Measurements from ENCODE around the gene YTHDF2. TPM values are rescaled to one million over a fixed set of nuclear protein-coding genes. Genes with fewer than 3 reads are reported as not detected.

YTHDF2 gene
- total and polyA plus RNA-seq, 9 of the 15 experiments (the other 6 are each of a cell fraction or from before 2014, with no cell fraction given) = 41.0 to 111 (median 83.3) TPM

DNA sequence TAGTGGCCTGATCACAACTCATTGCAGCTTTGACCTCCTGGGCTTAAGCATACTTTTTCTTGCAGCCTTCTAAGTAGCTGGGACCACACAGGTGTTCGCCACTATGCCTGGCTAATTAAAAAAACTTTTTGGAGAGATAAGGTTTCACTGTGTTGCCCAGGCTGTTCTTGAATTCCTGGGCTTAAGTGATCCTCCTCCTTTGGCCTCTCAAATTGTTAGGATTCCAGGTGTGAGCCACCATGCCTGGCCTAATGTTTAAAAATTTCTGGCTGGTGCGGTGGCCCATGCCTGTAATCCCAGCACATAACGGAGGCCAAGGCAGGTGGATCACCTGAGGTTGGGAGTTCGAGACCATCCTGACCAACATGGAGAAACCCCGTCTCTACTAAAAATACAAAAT lies 24.4 kb downstream of the YTHDF2 start:
- ATAC-seq (no peak), FAIRE-seq (no peak), DNase-seq (ENCODE audit: extremely low read depth in 1 of 4, low spot score in 3 of 4) (no peak)
- H3K4me1 ChIP-seq (replicated peaks in 1 of 2; ENCODE audit: control insufficient read depth in 2 of 2, insufficient read depth in 2 of 2, low read length in 2 of 2) = no peaks in the 10 kb centered on the region
- no peak overlapping the region for H3K9ac ChIP-seq (ENCODE audit: insufficient read depth in 1 of 2, low read depth in 2 of 2, low read length in 2 of 2)
- H3K4me2 ChIP-seq (ENCODE audit: insufficient read depth, low read length) = no peak overlapping the region
- no peak overlapping the region for H3K4me3 ChIP-seq
- ChIA-PET POLR2A (interaction anchor here (1.5 to 3.3 kb wide), 3 partner anchors 10 to 113 kb away, joined by 6 to 16 read pairs (median 13); partner anchors contain the start of gene RNU11), CTCF (ENCODE audit: low intra/inter-chr PET ratio) (no interaction called here)
- H3K79me2 ChIP-seq (ENCODE audit: control insufficient read depth, insufficient read depth, low read length) = peaks cover 91% of the 10 kb centered on the region
- H3K27ac ChIP-seq (ENCODE audit: extremely low read depth, low read depth, low read length) = no peak overlapping the region
- H3K27me3 ChIP-seq (ENCODE audit: control insufficient read depth in 2 of 2, insufficient read depth in 2 of 2, low read length in 2 of 2) = no peaks in the 10 kb centered on the region
- H2AFZ ChIP-seq (ENCODE audit: low read depth, low read length) = no peak overlapping the region
- intact Hi-C loops (cut with micrococcal nuclease) = no loop called here
- 90% methylated on average over 5 of the region's 5 CpGs for WGBS (ENCODE audit: insufficient coverage, low coverage, missing lambda C conversion rate)
- H3K36me3 ChIP-seq (ENCODE audit: control insufficient read depth, insufficient read depth, low read length) = peaks cover 80% of the 10 kb centered on the region
- no TSS peak for BruUV-seq (replicated peaks)
- TF ChIP-seq ZFP1 (CRISPR knock-in tag; IDR thresholded peaks at IDR 0.05) = no peak
- no peak for TF ChIP-seq PCBP2 (IDR thresholded peaks at IDR 0.05; ENCODE audit: low read depth, low read length, poor library complexity, severe bottlenecking)
- TF ChIP-seq MTA2 (IDR thresholded peaks at IDR 0.05; ENCODE audit: low read depth) = no peak
- in situ Hi-C loops (cut with MboI) = no loop called here
- peaks cover 23% of the 10 kb centered on the region for H4K20me1 ChIP-seq (replicated peaks; ENCODE audit: control insufficient read depth, insufficient read depth, low read length)
- H3K9me1 ChIP-seq (ENCODE audit: control insufficient read depth, insufficient read depth, low read length) = no peaks in the 10 kb centered on the region
- H3K9me3 ChIP-seq (replicated peaks; ENCODE audit: control insufficient read depth, insufficient read depth, low read depth, low read length) = no peaks in the 10 kb centered on the region

DNA sequence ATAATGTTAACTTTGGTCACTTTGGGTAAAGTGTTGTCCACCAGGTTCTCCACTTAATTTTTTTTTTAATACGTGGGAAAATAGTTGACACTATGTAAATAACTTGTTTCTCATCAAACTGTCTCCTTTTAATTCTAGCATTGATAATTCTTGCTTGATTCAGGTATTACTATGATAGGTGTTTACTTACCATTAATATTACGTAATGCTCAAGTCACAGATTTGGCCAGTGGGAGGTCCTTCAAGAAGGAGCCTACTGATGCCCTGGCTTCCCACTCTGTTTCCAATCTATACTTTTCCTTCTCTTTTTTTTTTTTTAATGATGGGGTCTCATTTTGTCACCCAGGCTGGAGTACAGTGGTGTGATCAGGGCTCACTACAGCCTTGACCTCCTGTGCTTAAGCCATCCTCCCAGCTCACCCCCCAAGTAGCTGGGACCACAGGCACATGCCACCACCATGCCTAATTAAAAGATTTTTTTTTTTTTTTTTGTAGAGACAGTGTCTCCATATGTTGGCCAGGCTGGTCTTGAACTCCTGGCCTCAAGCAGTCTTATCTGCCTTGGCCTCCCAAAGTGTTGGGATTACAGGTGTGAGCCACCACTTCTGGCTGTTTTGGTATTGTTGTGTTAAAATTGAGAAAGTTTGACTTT lies 29.9 kb downstream of the YTHDF2 start:
- Histone ChIP-seq H4K20me1 (replicated peaks; ENCODE audit: control insufficient read depth, insufficient read depth, low read length) (no peaks in the 10 kb centered on the region; the same call in 1 of the 2 replicates), H3K9ac (ENCODE audit: insufficient read depth in 1 of 2, low read depth in 2 of 2, low read length in 2 of 2) (no peak overlapping the region), H2AFZ (ENCODE audit: low read depth, low read length) (no peak overlapping the region), H3K9me3 (replicated peaks; ENCODE audit: control insufficient read depth, insufficient read depth, low read depth, low read length) (no peaks in the 10 kb centered on the region), H3K9me1 (ENCODE audit: control insufficient read depth, insufficient read depth, low read length) (no peaks in the 10 kb centered on the region), H3K4me3 (no peak overlapping the region), H3K27ac (ENCODE audit: extremely low read depth, low read depth, low read length) (no peak overlapping the region), H3K4me2 (ENCODE audit: insufficient read depth, low read length) (no peak overlapping the region), H3K79me2 (ENCODE audit: control insufficient read depth, insufficient read depth, low read length) (peaks cover 65% of the 10 kb centered on the region), H3K4me1 (replicated peaks in 1 of 2; ENCODE audit: control insufficient read depth in 2 of 2, insufficient read depth in 2 of 2, low read length in 2 of 2) (no peaks in the 10 kb centered on the region), H3K27me3 (ENCODE audit: control insufficient read depth in 2 of 2, insufficient read depth in 2 of 2, low read length in 2 of 2) (no peaks in the 10 kb centered on the region), H3K36me3 (ENCODE audit: control insufficient read depth, insufficient read depth, low read length) (peaks cover 81% of the 10 kb centered on the region)
- FAIRE-seq = no peak
- intact Hi-C loops (cut with micrococcal nuclease) (no loop called here), in situ Hi-C loops (cut with MboI) (no loop called here)
- DNase-seq (ENCODE audit: extremely low read depth in 1 of 4, low spot score in 3 of 4) = no peak
- ChIA-PET POLR2A (interaction anchor here (1.5 to 2.4 kb wide), 3 partner anchors 12 to 30 kb away, joined by 3 to 8 read pairs (median 6); partner anchors contain the start of gene YTHDF2), CTCF (ENCODE audit: low intra/inter-chr PET ratio) (interaction anchor here (0.6 kb wide), 2 partner anchors 18 to 31 kb away, joined by 4 to 7 read pairs; no protein-coding TSS in a partner anchor)
- no peak for ATAC-seq
- TF ChIP-seq CEBPG (CRISPR knock-in tag; IDR thresholded peaks at IDR 0.05) = no peak
- peak; percentile 29 to 59 for TF ChIP-seq CEBPG (tag; conservative IDR thresholded peaks at IDR 0.05 in 1 of 2, IDR thresholded peaks at IDR 0.05 in 1 of 2)
- no peak for TF ChIP-seq ZFP30 (CRISPR knock-in tag; IDR thresholded peaks at IDR 0.05; ENCODE audit: borderline replicate concordance)
- TF ChIP-seq CEBPB (tag; IDR thresholded peaks at IDR 0.05) = peak; percentile 64
- WGBS (ENCODE audit: insufficient coverage, low coverage, missing lambda C conversion rate) = 89% methylated on average over 2 of the region's 2 CpGs
- BruUV-seq (replicated peaks) = no TSS peak
